CD4-positive, CD25-positive, alpha-beta regulatory T cell (primary cell): ENCODE results near the gene CFAP99. TPM values are rescaled to one million over a fixed set of nuclear protein-coding genes. Genes with fewer than 3 reads are reported as not detected.

Experiments used
- ATAC-seq, 2 donors: fragments of 150-1000 bp; cut with Tn5 transposase; one replicate each; pipeline ENCODE4 v1.10.0; 2021; ENCODE audit warnings: low read depth in 2 of 2, moderate number of reproducible peaks in 2 of 2, moderate library complexity in 1 of 2
- DNase-seq, 3 donors: peaks; one replicate each; pipeline versions ENCODE4 v3.0.0 to v3.0.0-alpha.2; 2012 to 2022; ENCODE audit warnings: mixed read lengths in 1 of 3
- H3K27ac ChIP-seq: one replicate; pipeline ENCODE4 v1.7.0; 2013; ENCODE audit warnings: mild to moderate bottlenecking, low read length; ENCODE audit not compliant: insufficient read depth, poor library complexity, severe bottlenecking
- H3K27me3 ChIP-seq: one replicate; pipeline ENCODE4 v1.7.0; 2013; ENCODE audit warnings: low read length; ENCODE audit not compliant: control insufficient read depth, insufficient read depth
- H3K36me3 ChIP-seq: one replicate; pipeline ENCODE4 v1.7.0; 2013; ENCODE audit warnings: mild to moderate bottlenecking, low read length, moderate library complexity; ENCODE audit not compliant: control insufficient read depth, insufficient read depth
- H3K4me1 ChIP-seq: 2 replicates; pipeline ENCODE4 v1.7.0; 2013; ENCODE audit warnings: mild to moderate bottlenecking, low read length; ENCODE audit not compliant: insufficient read depth, control insufficient read depth, poor library complexity, severe bottlenecking
- H3K4me3 ChIP-seq: one replicate; pipeline ENCODE4 v1.7.0; 2013; ENCODE audit warnings: low read depth, mild to moderate bottlenecking, low read length, moderate library complexity
- H3K9me3 ChIP-seq, 2 experiments: 1 replicate in 1 of 2; 2 replicates in 1 of 2; pipeline ENCODE4 v1.7.0; 2013; ENCODE audit warnings: low read length in 2 of 2, mild to moderate bottlenecking in 1 of 2, moderate library complexity in 1 of 2; ENCODE audit not compliant: control insufficient read depth in 2 of 2
- H3K27ac Mint-ChIP-seq, 3 donors: one replicate each; pipeline ENCODE4 v1.8.0; 2020 to 2022; ENCODE audit warnings: mild to moderate bottlenecking in 3 of 3, mixed read lengths in 3 of 3, moderate library complexity in 2 of 3
- H3K27me3 Mint-ChIP-seq: one replicate; pipeline ENCODE4 v1.8.0; 2022; ENCODE audit warnings: mild to moderate bottlenecking, mixed read lengths
- H3K36me3 Mint-ChIP-seq: one replicate; pipeline ENCODE4 v1.8.0; 2020; ENCODE audit warnings: mixed read lengths
- H3K4me1 Mint-ChIP-seq, 4 donors: one replicate each; pipeline ENCODE4 v1.8.0; 2020 to 2022; ENCODE audit warnings: mixed read lengths in 4 of 4, mild to moderate bottlenecking in 1 of 4
- H3K4me3 Mint-ChIP-seq, 4 donors: one replicate each; pipeline ENCODE4 v1.8.0; 2020 to 2022; ENCODE audit warnings: mild to moderate bottlenecking in 4 of 4, mixed read lengths in 4 of 4, moderate library complexity in 3 of 4
- H3K9me3 Mint-ChIP-seq, 7 donors: one replicate each; pipeline ENCODE4 v1.8.0; 2020 to 2022; ENCODE audit warnings: mixed read lengths in 7 of 7, mild to moderate bottlenecking in 3 of 7, moderate library complexity in 2 of 7
- polyA plus RNA-seq, 4 donors: library from polyadenylated mRNA; unstranded; fragments of 300-500 nt; fragmentation: Illumina TruSeq; gene quantifications; one replicate each; pipeline ENCODE4 v1.2.3, GENCODE V29; 2021
- total RNA-seq: library from RNA; stranded (reverse); gene quantifications from one replicate; pipeline ENCODE4 v1.2.3, GENCODE V29; 2022

The CFAP99 gene
- total and polyA plus RNA-seq, 5 donors from 2014 or later, result 0.20 TPM; not detected in 4

DNA sequence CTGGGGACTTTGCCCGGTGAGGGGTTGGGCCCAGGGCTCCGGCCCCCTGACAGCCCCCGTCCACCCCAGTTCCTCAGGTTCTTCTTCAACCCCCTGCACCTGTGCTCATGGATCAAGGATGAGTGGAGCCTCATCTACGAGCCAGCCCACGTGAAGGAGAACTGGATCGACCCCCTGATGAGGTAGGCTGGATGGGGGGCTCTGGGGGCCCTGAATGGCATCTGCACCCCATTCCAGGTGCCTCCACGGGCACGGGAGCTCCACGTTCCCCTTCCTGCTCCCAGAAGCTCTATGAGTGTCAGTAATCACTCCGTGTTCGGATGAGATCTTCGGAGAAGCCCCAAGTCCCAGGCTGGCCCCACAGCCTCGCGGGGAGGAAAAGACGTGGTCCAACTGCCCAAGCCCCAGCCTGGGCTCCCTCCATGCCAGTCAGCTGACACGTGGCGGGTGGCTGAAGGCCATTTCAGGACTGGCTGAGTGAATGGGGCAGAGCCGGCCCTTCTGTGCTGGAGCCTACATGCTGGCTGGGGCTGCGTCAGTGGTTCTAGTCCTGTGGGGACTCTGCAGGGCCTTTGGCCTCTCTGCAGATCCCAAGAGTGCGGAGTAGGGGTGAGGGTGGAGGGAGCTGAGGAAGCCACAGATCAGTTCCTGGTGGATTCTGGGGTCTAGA, 24.4 kb downstream of the CFAP99 start:
- Mint-ChIP-seq H3K4me3 (no peak overlapping the region), H3K27ac (no peak overlapping the region), H3K4me1 (peaks cover 0 to 3% (median 1%) of the 10 kb centered on the region in 4 donors), H3K27me3 (no peaks in the 10 kb centered on the region), H3K36me3 (no peaks in the 10 kb centered on the region), H3K9me3 (no peaks in the 10 kb centered on the region)
- H3K27me3 ChIP-seq, result no peaks in the 10 kb centered on the region
- ATAC-seq, result no peak
- no peak overlapping the region for H3K4me3 ChIP-seq
- no peaks in the 10 kb centered on the region for H3K9me3 ChIP-seq
- no peak for DNase-seq
- H3K36me3 ChIP-seq, result no peaks in the 10 kb centered on the region
- no peak overlapping the region for H3K27ac ChIP-seq
- peaks cover 4% of the 10 kb centered on the region for H3K4me1 ChIP-seq

DNA sequence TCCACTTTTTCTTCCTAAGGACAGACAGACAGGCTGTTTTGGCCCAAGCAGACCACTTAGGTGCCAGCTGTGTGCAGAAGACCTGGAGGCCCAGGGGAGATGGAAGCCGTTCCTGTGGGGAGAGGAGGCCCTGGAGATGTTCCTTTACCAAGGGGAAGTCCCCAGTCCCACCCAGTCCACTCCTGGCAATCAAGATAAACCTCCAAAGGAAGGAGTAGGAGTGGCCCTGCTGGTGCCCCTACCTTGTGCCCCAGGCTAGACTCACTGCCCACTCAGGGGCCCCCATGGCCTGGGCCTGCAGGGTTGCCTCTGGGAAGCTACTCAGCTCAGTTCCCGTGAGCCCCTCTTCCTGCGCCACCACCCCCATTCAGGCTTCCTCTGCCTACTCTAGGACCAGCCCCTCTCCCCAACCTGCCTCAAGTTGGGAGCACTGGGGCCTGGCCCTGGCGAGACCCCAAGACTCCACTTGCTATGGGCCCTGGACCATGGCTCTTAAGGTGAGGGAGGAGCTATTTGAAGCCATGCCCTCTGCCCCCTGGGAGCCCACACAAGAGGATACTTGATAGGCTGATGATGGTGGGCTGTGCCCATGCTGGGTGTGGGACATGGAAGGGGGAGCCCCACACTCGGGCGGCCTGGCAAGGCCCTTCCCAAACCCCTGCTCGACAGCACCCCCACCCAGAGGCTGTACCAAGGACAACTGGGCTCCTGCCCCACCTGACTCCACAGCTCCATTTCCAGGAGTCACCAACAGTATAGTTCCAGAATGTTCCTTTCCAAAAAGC, 25.4 kb downstream of the CFAP99 start:
- no peaks in the 10 kb centered on the region for H3K36me3 Mint-ChIP-seq

DNA sequence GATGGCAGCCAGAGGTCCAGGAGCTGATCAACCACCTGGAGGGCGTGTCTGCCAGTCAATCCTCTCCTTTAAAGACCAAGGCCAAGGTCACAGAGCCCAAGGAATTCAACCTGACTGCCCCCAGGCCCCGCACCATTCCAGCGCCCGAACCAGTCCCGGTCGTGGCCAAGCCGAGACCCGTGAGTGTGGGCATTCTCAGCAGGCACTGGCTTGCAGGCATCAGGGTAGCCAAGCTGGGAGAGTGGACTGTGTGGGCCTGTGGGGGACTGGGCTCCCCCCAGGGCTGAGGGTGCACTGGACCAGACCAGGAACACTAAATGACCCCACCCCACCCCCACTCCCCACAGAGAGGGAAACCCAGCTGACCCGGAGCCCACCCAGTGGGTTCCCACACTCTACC, 26.4 kb downstream of the CFAP99 start:
- H3K4me1 Mint-ChIP-seq, result peaks cover 0 to 3% (median 1%) of the 10 kb centered on the region in 4 donors
- Histone ChIP-seq H3K9me3 (no peaks in the 10 kb centered on the region), H3K4me3 (no peak overlapping the region), H3K27me3 (no peaks in the 10 kb centered on the region), H3K27ac (no peak overlapping the region), H3K4me1 (peaks cover 4% of the 10 kb centered on the region), H3K36me3 (no peaks in the 10 kb centered on the region)
- peaks cover 0 to 2% (median 0%) of the 10 kb centered on the region in 7 donors for H3K9me3 Mint-ChIP-seq
- DNase-seq, result no peak
- no peaks in the 10 kb centered on the region for H3K27me3 Mint-ChIP-seq
- ATAC-seq, result no peak
- H3K36me3 Mint-ChIP-seq, result no peaks in the 10 kb centered on the region
- no peak overlapping the region for H3K4me3 Mint-ChIP-seq
- H3K27ac Mint-ChIP-seq, result peak overlapping the region in 1 of 3 donors; percentile 54

More for the DNA sequence above, 25.4 kb downstream of the CFAP99 start:
- Histone ChIP-seq H3K4me3 (no peak overlapping the region), H3K36me3 (no peaks in the 10 kb centered on the region), H3K27me3 (no peaks in the 10 kb centered on the region), H3K9me3 (no peaks in the 10 kb centered on the region), H3K27ac (no peak overlapping the region), H3K4me1 (peaks cover 4% of the 10 kb centered on the region)
- Mint-ChIP-seq H3K9me3 (no peaks in the 10 kb centered on the region), H3K27me3 (no peaks in the 10 kb centered on the region), H3K4me1 (peaks cover 0 to 3% (median 1%) of the 10 kb centered on the region in 4 donors), H3K27ac (no peak overlapping the region), H3K4me3 (no peak overlapping the region)
- DNase-seq (no peak), ATAC-seq (no peak)

DNA sequence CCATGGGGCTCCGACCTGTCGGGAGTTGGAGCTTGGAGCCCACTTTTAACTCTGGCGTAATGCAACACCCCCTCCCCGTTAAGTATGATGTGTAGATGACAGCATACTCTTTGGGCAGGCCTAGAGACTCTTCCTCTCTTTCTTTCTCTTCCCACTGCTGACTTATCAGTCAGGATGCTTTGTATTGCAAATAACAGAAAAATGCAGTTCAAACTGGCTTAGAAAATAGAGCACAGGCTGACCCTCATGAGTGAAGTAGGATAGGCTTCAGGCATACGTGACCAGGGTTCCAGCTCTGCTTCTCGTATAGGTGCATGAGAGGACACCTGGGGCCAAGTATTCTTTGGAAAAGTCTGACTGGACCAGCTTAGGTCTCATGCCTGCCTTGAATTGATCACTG, 26.8 kb downstream of the CFAP99 start:
- no peak for ATAC-seq
- H3K9me3 ChIP-seq, result no peaks in the 10 kb centered on the region
- H3K27ac Mint-ChIP-seq, result peak overlapping the region; percentile 34 to 56 (median 54)
- no peaks in the 10 kb centered on the region for H3K27me3 Mint-ChIP-seq
- no peaks in the 10 kb centered on the region for H3K36me3 Mint-ChIP-seq
- H3K9me3 Mint-ChIP-seq, result peaks cover 0 to 2% (median 0%) of the 10 kb centered on the region in 7 donors
- H3K27me3 ChIP-seq, result no peaks in the 10 kb centered on the region
- H3K27ac ChIP-seq, result no peak overlapping the region
- peaks cover 0 to 3% (median 1%) of the 10 kb centered on the region in 4 donors for H3K4me1 Mint-ChIP-seq
- peaks cover 4% of the 10 kb centered on the region for H3K4me1 ChIP-seq
- no peak for DNase-seq
- no peak overlapping the region for H3K4me3 ChIP-seq
- H3K36me3 ChIP-seq, result no peaks in the 10 kb centered on the region
- no peak overlapping the region for H3K4me3 Mint-ChIP-seq

- no peaks in the 10 kb centered on the region for H3K36me3 Mint-ChIP-seq
- H3K9me3 ChIP-seq, result no peaks in the 10 kb centered on the region
- H3K27me3 Mint-ChIP-seq, result no peaks in the 10 kb centered on the region
- no peak overlapping the region for H3K27ac ChIP-seq
- no peak overlapping the region for H3K4me3 ChIP-seq
- peaks cover 0 to 2% (median 0%) of the 10 kb centered on the region in 7 donors for H3K9me3 Mint-ChIP-seq
- ATAC-seq, result no peak
- H3K4me3 Mint-ChIP-seq, result no peak overlapping the region
- H3K4me1 Mint-ChIP-seq, result no peaks in the 10 kb centered on the region
- no peaks in the 10 kb centered on the region for H3K36me3 ChIP-seq
- no peak overlapping the region for H3K27ac Mint-ChIP-seq
- DNase-seq, result no peak
- H3K27me3 ChIP-seq, result no peaks in the 10 kb centered on the region
- no peaks in the 10 kb centered on the region for H3K4me1 ChIP-seq
Observed at GRCh38 chr4:2446656-2447564, 28.2 kb downstream of the CFAP99 start.

DNA sequence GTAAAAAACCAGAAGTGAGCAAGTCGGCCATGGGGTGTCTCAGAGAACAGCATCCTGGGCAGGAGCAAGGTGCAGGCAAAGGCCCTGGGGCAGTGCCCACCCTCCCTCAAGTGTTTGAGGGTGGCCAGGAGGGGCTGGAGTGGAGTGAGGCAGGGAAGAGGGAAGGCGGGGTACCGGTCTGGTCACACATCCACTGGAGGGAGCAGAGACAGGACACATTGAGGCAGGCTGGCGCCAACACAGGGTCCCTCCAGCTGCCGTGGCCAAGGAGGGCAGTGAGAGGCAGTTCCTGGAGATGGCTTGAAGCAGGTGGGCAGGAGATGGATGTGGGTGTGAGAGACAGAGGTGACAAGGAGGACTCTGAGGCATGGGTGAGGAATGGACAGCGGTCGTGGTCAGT, 29.8 kb downstream of the CFAP99 start:
- no peaks in the 10 kb centered on the region for H3K27me3 ChIP-seq
- peaks cover 0 to 2% (median 0%) of the 10 kb centered on the region in 7 donors for H3K9me3 Mint-ChIP-seq
- H3K4me3 Mint-ChIP-seq, result no peak overlapping the region

DNA sequence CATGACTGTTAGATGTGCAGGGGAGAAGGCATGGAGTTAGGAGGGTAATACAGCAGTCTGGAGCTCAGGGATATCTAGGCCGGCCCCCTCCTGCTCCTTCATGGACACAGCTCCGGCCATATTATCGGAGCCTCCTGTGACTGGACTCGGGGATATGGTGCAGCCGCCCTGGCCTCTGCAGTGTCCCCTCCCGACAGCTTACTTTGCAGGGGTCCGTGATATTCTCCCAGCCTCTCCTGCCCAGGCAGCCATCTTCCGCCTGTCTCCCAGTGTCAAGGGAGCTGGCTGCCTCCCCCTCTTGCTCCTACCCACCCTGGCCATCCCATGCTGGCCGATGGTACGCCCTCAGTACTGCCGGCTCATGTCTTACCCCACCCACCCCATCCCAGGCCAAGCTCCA, 30.3 kb downstream of the CFAP99 start:
- Mint-ChIP-seq H3K4me1 (no peaks in the 10 kb centered on the region), H3K36me3 (no peaks in the 10 kb centered on the region), H3K4me3 (no peak overlapping the region), H3K27ac (no peak overlapping the region), H3K9me3 (peaks cover 0 to 2% (median 0%) of the 10 kb centered on the region in 7 donors), H3K27me3 (no peaks in the 10 kb centered on the region)
- no peak for ATAC-seq
- Histone ChIP-seq H3K9me3 (no peaks in the 10 kb centered on the region), H3K27ac (no peak overlapping the region), H3K4me3 (no peak overlapping the region), H3K36me3 (no peaks in the 10 kb centered on the region), H3K4me1 (no peaks in the 10 kb centered on the region), H3K27me3 (no peaks in the 10 kb centered on the region)
- no peak for DNase-seq

More for the DNA sequence above, 29.8 kb downstream of the CFAP99 start:
- ATAC-seq (no peak), DNase-seq (no peak)
- Histone ChIP-seq H3K27ac (no peak overlapping the region), H3K4me1 (no peaks in the 10 kb centered on the region), H3K9me3 (no peaks in the 10 kb centered on the region), H3K4me3 (no peak overlapping the region), H3K36me3 (no peaks in the 10 kb centered on the region)
- no peaks in the 10 kb centered on the region for H3K4me1 Mint-ChIP-seq
- H3K27ac Mint-ChIP-seq, result no peak overlapping the region
- H3K27me3 Mint-ChIP-seq, result no peaks in the 10 kb centered on the region
- H3K36me3 Mint-ChIP-seq, result no peaks in the 10 kb centered on the region
